Lower leg skin (tissue), 3 donors: Measurements from ENCODE around the gene CASTOR2.
"Not testable (repeated sequence)": the region's sequence is repeated elsewhere in the genome, so short reads cannot be mapped to it uniquely, and the experiment has no call there.

ENCODE experiments used
- CTCF ChIP-seq, 3 donors: fragments of 450-650 bp; IDR thresholded peaks; one replicate each; pipeline ENCODE4 v1.5.1; 2016; ENCODE audit warnings: antibody characterized with exemption in 3 of 3, mild to moderate bottlenecking in 3 of 3, moderate library complexity in 2 of 3
- POLR2A ChIP-seq, 2 donors: fragments of 450-650 bp; IDR thresholded peaks; one replicate each; pipeline ENCODE4 v1.6.1; 2016 to 2017; ENCODE audit warnings: antibody characterized with exemption in 2 of 2, mild to moderate bottlenecking in 1 of 2, moderate library complexity in 1 of 2

- TF ChIP-seq CTCF, POLR2A (IDR thresholded peaks at IDR 0.05): not testable (repeated sequence)
Measured at GRCh38 chr7:74988436-74988835, 23.9 kb downstream of the CASTOR2 start.
